GM23338 (cell line): Measurements from ENCODE around the gene NFE2L3.
"Not testable (repeated sequence)": the region's sequence is repeated elsewhere in the genome, so short reads cannot be mapped to it uniquely, and the experiment has no call there.

Source experiments
- CREB1 ChIP-seq: fragments of 250-450 bp; sonication (Bioruptor Pico); IDR thresholded peaks from 2 replicates; pipeline ENCODE4 v1.5.0; 2020; ENCODE audit warnings: low read depth, mild to moderate bottlenecking, moderate library complexity
- EZH2 ChIP-seq: fragments of 200-600 bp; sonication (generic); IDR thresholded peaks from one replicate; pipeline ENCODE4 v1.8.0; 2017; ENCODE audit warnings: antibody characterized with exemption, mild to moderate bottlenecking, low read depth; ENCODE audit not compliant: unreplicated experiment
- EZH2phosphoT487 ChIP-seq: fragments of 200-600 bp; sonication (generic); IDR thresholded peaks from one replicate; pipeline ENCODE4 v1.8.1; 2018; ENCODE audit warnings: antibody characterized with exemption; ENCODE audit not compliant: unreplicated experiment
- JUNB ChIP-seq: IDR thresholded peaks from one replicate; pipeline ENCODE4 v1.6.1; 2016; ENCODE audit warnings: antibody characterized with exemption; ENCODE audit not compliant: unreplicated experiment
- NANOG ChIP-seq: IDR thresholded peaks from 2 replicates; pipeline ENCODE4 v1.6.1; 2016; ENCODE audit warnings: antibody characterized with exemption, borderline replicate concordance
- POLR2AphosphoS5 ChIP-seq: IDR thresholded peaks from 2 replicates; pipeline ENCODE4 v1.6.1; 2016; ENCODE audit warnings: antibody characterized with exemption, low read depth
- STAT1 ChIP-seq: IDR thresholded peaks from one replicate; pipeline ENCODE4 v1.6.1; 2016; ENCODE audit warnings: antibody characterized with exemption; ENCODE audit not compliant: unreplicated experiment
- ZNF114 ChIP-seq: fragments of 250-450 bp; sonication (Bioruptor Pico); IDR thresholded peaks from 2 replicates; pipeline ENCODE4 v1.5.0; 2020; ENCODE audit warnings: mild to moderate bottlenecking, moderate library complexity
- TF ChIP-seq, protein P1 (sequence below), 2 experiments: fragments of 200-600 bp in 1 of 2; sonication (generic) in 1 of 2; conservative IDR thresholded peaks; 2 replicates each; pipeline versions ENCODE4 v1.5.1 to v1.6.1; 2016 to 2017; ENCODE audit warnings: antibody characterized with exemption in 2 of 2, low read depth in 2 of 2, mild to moderate bottlenecking in 2 of 2, moderate library complexity in 1 of 2
- TF ChIP-seq, protein P2 (sequence below): IDR thresholded peaks from one replicate; pipeline ENCODE4 v1.6.1; 2018; ENCODE audit warnings: antibody characterized with exemption; ENCODE audit not compliant: unreplicated experiment
- TF ChIP-seq, protein P3 (sequence below): IDR thresholded peaks from 2 replicates; pipeline ENCODE4 v1.6.1; 2016; ENCODE audit warnings: antibody characterized with exemption

DNA sequence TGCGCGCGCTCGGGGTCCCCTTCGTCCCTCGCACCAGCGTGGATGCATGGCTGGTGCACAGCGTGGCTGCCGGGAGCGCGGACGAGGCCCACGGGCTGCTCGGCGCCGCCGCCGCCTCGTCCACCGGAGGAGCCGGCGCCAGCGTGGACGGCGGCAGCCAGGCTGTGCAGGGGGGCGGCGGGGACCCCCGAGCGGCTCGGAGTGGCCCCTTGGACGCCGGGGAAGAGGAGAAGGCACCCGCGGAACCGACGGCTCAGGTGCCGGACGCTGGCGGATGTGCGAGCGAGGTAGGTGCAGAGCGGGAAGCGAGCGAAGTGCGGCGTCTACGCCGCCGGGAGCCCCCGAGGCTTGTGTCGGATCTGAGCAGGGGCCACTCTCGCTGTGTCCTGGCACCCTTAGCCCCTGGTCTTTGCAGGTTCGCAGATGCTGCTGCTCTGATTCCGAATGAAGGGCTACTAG, 813 bp downstream of the NFE2L3 start:
- not testable (repeated sequence) for TF ChIP-seq CREB1 (CRISPR knock-in tag); EZH2; POLR2AphosphoS5; NANOG; EZH2phosphoT487; JUNB; ZNF114 (CRISPR knock-in tag); STAT1
- TF ChIP-seq, protein P1, sequence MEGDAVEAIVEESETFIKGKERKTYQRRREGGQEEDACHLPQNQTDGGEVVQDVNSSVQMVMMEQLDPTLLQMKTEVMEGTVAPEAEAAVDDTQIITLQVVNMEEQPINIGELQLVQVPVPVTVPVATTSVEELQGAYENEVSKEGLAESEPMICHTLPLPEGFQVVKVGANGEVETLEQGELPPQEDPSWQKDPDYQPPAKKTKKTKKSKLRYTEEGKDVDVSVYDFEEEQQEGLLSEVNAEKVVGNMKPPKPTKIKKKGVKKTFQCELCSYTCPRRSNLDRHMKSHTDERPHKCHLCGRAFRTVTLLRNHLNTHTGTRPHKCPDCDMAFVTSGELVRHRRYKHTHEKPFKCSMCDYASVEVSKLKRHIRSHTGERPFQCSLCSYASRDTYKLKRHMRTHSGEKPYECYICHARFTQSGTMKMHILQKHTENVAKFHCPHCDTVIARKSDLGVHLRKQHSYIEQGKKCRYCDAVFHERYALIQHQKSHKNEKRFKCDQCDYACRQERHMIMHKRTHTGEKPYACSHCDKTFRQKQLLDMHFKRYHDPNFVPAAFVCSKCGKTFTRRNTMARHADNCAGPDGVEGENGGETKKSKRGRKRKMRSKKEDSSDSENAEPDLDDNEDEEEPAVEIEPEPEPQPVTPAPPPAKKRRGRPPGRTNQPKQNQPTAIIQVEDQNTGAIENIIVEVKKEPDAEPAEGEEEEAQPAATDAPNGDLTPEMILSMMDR (conservative IDR thresholded peaks at IDR 0.05; ENCODE audit: low read depth in 2 of 2), result not testable (repeated sequence)
- TF ChIP-seq, protein P2, sequence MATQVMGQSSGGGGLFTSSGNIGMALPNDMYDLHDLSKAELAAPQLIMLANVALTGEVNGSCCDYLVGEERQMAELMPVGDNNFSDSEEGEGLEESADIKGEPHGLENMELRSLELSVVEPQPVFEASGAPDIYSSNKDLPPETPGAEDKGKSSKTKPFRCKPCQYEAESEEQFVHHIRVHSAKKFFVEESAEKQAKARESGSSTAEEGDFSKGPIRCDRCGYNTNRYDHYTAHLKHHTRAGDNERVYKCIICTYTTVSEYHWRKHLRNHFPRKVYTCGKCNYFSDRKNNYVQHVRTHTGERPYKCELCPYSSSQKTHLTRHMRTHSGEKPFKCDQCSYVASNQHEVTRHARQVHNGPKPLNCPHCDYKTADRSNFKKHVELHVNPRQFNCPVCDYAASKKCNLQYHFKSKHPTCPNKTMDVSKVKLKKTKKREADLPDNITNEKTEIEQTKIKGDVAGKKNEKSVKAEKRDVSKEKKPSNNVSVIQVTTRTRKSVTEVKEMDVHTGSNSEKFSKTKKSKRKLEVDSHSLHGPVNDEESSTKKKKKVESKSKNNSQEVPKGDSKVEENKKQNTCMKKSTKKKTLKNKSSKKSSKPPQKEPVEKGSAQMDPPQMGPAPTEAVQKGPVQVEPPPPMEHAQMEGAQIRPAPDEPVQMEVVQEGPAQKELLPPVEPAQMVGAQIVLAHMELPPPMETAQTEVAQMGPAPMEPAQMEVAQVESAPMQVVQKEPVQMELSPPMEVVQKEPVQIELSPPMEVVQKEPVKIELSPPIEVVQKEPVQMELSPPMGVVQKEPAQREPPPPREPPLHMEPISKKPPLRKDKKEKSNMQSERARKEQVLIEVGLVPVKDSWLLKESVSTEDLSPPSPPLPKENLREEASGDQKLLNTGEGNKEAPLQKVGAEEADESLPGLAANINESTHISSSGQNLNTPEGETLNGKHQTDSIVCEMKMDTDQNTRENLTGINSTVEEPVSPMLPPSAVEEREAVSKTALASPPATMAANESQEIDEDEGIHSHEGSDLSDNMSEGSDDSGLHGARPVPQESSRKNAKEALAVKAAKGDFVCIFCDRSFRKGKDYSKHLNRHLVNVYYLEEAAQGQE, result not testable (repeated sequence)
- TF ChIP-seq, protein P3, sequence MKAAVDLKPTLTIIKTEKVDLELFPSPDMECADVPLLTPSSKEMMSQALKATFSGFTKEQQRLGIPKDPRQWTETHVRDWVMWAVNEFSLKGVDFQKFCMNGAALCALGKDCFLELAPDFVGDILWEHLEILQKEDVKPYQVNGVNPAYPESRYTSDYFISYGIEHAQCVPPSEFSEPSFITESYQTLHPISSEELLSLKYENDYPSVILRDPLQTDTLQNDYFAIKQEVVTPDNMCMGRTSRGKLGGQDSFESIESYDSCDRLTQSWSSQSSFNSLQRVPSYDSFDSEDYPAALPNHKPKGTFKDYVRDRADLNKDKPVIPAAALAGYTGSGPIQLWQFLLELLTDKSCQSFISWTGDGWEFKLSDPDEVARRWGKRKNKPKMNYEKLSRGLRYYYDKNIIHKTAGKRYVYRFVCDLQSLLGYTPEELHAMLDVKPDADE, result not testable (repeated sequence)
